ENCODE results near the gene CSDE1.

- TF ChIP-seq CTCF (IDR thresholded peaks at IDR 0.05; ENCODE audit: insufficient read depth, low read depth, low read length) (no peak), EZH2 (IDR thresholded peaks at IDR 0.05; ENCODE audit: insufficient read depth, low read length) (no peak)
Observed at GRCh38 chr1:114741963-114742746, 15.6 kb downstream of the CSDE1 start.

Measured in astrocyte (in vitro differentiated cells and primary cell).